ENCODE data around the gene SPRTN. TPM values are rescaled to one million over a fixed set of nuclear protein-coding genes. Genes with fewer than 3 reads are reported as not detected.

The SPRTN gene
- 1 to 10 TPM; 3.8 to 8.6 (median 4.2) TPM for polyA plus RNA-seq
- long read RNA-seq, donor 1, result 0 reads
- long read RNA-seq, donor 2, partial matches to known transcripts, result 0 of 1 reads
- long read RNA-seq, donor 2, other reads (novel, unspliced or antisense), result 0 of 1 reads
- long read RNA-seq, donor 3, partial matches to known transcripts, result 0 of 2 reads
- long read RNA-seq, donor 3, other reads (novel, unspliced or antisense), result 0 of 2 reads
- long read RNA-seq, donor 4, result 0 reads
- long read RNA-seq, donor 5, partial matches to known transcripts, result 0 of 1 reads
- long read RNA-seq, donor 5, other reads (novel, unspliced or antisense), result 0 of 1 reads
- long read RNA-seq, donor 6, partial matches to known transcripts, result 0 of 2 reads
- long read RNA-seq, donor 6, other reads (novel, unspliced or antisense), result 0 of 2 reads
- long read RNA-seq, donor 7, result 0 reads
- long read RNA-seq, donor 8, result 0 reads
- long read RNA-seq, donor 9, result 0 reads
- long read RNA-seq, donor 10, partial matches to known transcripts, result 0 of 2 reads
- long read RNA-seq, donor 10, other reads (novel, unspliced or antisense), result 0 of 2 reads

DNA sequence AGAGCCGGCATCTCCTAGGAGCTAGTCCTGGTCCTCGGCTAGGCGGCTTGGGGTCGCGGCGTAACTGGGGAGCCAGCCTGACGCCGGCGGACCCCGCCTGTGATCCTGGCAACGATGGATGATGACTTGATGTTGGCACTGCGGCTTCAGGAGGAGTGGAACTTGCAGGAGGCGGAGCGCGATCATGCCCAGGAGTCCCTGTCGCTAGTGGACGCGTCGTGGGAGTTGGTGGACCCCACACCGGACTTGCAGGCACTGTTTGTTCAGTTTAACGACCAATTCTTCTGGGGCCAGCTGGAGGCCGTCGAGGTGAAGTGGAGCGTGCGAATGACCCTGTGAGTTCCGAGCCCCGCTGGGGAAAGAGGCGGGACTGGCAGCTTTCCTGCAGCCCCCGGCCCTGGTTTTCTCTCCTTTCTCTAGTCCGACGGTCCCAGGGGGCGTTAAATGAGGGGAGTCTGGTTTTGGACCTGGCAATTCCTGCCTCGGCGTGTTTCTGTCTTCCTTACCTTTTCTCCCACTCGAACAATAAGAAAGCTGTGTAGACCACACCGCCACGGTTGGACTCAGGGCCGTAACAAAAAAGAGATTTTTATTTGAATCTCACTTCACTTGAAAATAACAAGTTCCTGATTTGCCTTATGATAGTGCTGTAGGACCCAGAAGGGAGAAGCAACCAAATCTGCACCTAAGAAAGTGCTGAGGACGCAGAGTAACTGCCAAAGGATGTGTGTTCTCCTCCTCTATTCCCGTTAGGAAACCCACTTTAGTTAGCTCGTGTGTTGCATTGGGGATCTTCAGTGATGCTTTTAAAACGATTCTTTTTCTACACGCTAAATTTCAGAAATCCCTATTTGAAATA lies at the start of gene SPRTN:
Gene SPRTN, plus strand, starts transcription at position 24 of the 859 bp plus-strand sequence. Its CDS starts 91 bp downstream, at position 115.
- peak within 1 kb of the TSS; percentile 85 to 90 (median 86) for H3K4me3 ChIP-seq (ENCODE audit: low read depth in 1 of 3, low read length in 3 of 3)
- H3K27ac ChIP-seq (ENCODE audit: low read depth in 1 of 3, low read length in 2 of 3), result peak within 1 kb of the TSS; percentile 77 to 98 (median 98)
- peak in 1 of 2 donors; percentile 26 for DNase-seq
- H3K27me3 ChIP-seq (ENCODE audit: control insufficient read depth in 3 of 3, insufficient read depth in 3 of 3, low read length in 3 of 3), result no peaks in the 10 kb centered on the region
- H3K4me1 ChIP-seq (ENCODE audit: control insufficient read depth in 3 of 3, insufficient read depth in 2 of 3, low read depth in 1 of 3, low read length in 2 of 3), result peaks cover 0 to 16% (median 13%) of the 10 kb centered on the region in 3 donors
- WGBS, 3 donors, result 0 to 1% (median 0%) methylated on average over 43 of the region's 43 CpGs
- FAIRE-seq, result no peak
- H3K36me3 ChIP-seq (ENCODE audit: control insufficient read depth in 3 of 3, insufficient read depth in 2 of 3, low read depth in 1 of 3, low read length in 3 of 3), result peaks cover 0 to 12% (median 0%) of the 10 kb centered on the region in 3 donors
- H3K9me3 ChIP-seq (ENCODE audit: control insufficient read depth in 2 of 2, insufficient read depth in 1 of 2, low read depth in 1 of 2, low read length in 1 of 2), result no peaks in the 10 kb centered on the region

- Histone ChIP-seq H3K27me3 (ENCODE audit: control insufficient read depth in 3 of 3, insufficient read depth in 3 of 3, low read length in 3 of 3) (no peaks in the 10 kb centered on the region), H3K9me3 (ENCODE audit: control insufficient read depth in 2 of 2, insufficient read depth in 1 of 2, low read depth in 1 of 2, low read length in 1 of 2) (no peaks in the 10 kb centered on the region), H3K4me3 (ENCODE audit: low read depth in 1 of 3, low read length in 3 of 3) (no peak overlapping the region), H3K4me1 (ENCODE audit: control insufficient read depth in 3 of 3, insufficient read depth in 2 of 3, low read depth in 1 of 3, low read length in 2 of 3) (no peaks in the 10 kb centered on the region), H3K36me3 (ENCODE audit: control insufficient read depth in 3 of 3, insufficient read depth in 2 of 3, low read depth in 1 of 3, low read length in 3 of 3) (no peaks in the 10 kb centered on the region), H3K27ac (ENCODE audit: low read depth in 1 of 3, low read length in 2 of 3) (no peak overlapping the region)
- DNase-seq (no peak), FAIRE-seq (no peak)
- WGBS, 3 donors, result 83 to 95% (median 92%) methylated on average over 4 of the region's 4 CpGs
These were observed 42.2 kb upstream of the SPRTN start for GRCh38 chr1:231295938-231296337.

- no peak overlapping the region for H3K27ac ChIP-seq (ENCODE audit: low read depth in 1 of 3, low read length in 2 of 3)
- H3K9me3 ChIP-seq (ENCODE audit: control insufficient read depth in 2 of 2, insufficient read depth in 1 of 2, low read depth in 1 of 2, low read length in 1 of 2), result no peaks in the 10 kb centered on the region
- no peaks in the 10 kb centered on the region for H3K36me3 ChIP-seq (ENCODE audit: control insufficient read depth in 3 of 3, insufficient read depth in 2 of 3, low read depth in 1 of 3, low read length in 3 of 3)
- H3K4me3 ChIP-seq (ENCODE audit: low read depth in 1 of 3, low read length in 3 of 3), result no peak overlapping the region
- no peaks in the 10 kb centered on the region for H3K4me1 ChIP-seq (ENCODE audit: control insufficient read depth in 3 of 3, insufficient read depth in 2 of 3, low read depth in 1 of 3, low read length in 2 of 3)
- DNase-seq (no peak), FAIRE-seq (no peak)
- no peaks in the 10 kb centered on the region for H3K27me3 ChIP-seq (ENCODE audit: control insufficient read depth in 3 of 3, insufficient read depth in 3 of 3, low read length in 3 of 3)
- 93 to 96% (median 94%) methylated on average over 3 of the region's 3 CpGs for WGBS, 3 donors
These were observed 36.1 kb upstream of the SPRTN start for GRCh38 chr1:231301990-231302389.

- no peak for FAIRE-seq
- WGBS, 3 donors, result 92 to 97% (median 94%) methylated on average over 10 of the region's 10 CpGs
These were observed 27.6 kb upstream of the SPRTN start for GRCh38 chr1:231310391-231310934.

DNA sequence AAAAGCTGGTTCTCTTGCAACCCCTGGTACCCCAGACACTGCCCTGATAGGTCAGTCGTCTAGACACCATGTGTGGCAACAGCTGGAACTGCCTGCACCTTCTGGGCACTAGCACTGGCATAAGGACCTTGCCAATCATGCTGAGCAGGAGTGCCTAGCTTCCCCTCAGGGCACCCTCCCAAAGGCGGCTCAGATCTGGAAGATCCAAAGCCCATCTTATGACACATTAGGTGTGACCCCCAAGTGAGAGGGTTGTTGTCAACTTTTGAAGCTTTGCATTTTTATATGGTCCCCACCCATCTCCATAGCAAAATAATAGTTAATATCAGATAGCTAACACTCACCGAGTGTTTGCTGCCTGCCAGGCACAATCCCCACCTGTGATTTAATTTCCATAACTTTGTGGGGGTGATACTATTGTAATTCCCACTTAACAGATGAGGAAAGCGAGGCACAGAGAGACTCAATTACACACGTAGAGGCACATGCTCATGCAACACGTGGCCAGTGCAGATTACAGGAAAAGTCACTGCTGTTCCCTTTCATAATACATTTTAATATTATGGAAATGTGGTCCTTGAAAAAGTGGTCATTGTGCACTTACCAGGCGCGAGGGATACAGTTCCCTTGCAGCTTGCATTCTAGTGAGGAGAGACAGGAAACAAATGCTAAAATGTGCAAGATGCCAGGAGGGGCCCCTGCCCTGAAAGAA lies 26.2 kb upstream of the SPRTN start:
- H3K36me3 ChIP-seq (ENCODE audit: control insufficient read depth in 3 of 3, insufficient read depth in 2 of 3, low read depth in 1 of 3, low read length in 3 of 3), result no peaks in the 10 kb centered on the region
- H3K4me3 ChIP-seq (ENCODE audit: low read depth in 1 of 3, low read length in 3 of 3), result no peak overlapping the region
- WGBS, 3 donors, result 80 to 82% (median 81%) methylated on average over 8 of the region's 8 CpGs

More at GRCh38 chr1:231310391-231310934, 27.6 kb upstream of the SPRTN start:
- no peaks in the 10 kb centered on the region for H3K4me1 ChIP-seq (ENCODE audit: control insufficient read depth in 3 of 3, insufficient read depth in 2 of 3, low read depth in 1 of 3, low read length in 2 of 3)
- H3K27me3 ChIP-seq (ENCODE audit: control insufficient read depth in 3 of 3, insufficient read depth in 3 of 3, low read length in 3 of 3), result no peaks in the 10 kb centered on the region
- H3K27ac ChIP-seq (ENCODE audit: low read depth in 1 of 3, low read length in 2 of 3), result no peak overlapping the region
- no peaks in the 10 kb centered on the region for H3K9me3 ChIP-seq (ENCODE audit: control insufficient read depth in 2 of 2, insufficient read depth in 1 of 2, low read depth in 1 of 2, low read length in 1 of 2)
- no peak for DNase-seq
- no peaks in the 10 kb centered on the region for H3K36me3 ChIP-seq (ENCODE audit: control insufficient read depth in 3 of 3, insufficient read depth in 2 of 3, low read depth in 1 of 3, low read length in 3 of 3)
- no peak overlapping the region for H3K4me3 ChIP-seq (ENCODE audit: low read depth in 1 of 3, low read length in 3 of 3)

GRCh38 chr1:231312432-231312788 lies 25.7 kb upstream of the SPRTN start:
- 85 to 91% (median 87%) methylated on average over 5 of the region's 5 CpGs for WGBS, 3 donors
- no peak overlapping the region for H3K27ac ChIP-seq (ENCODE audit: low read depth in 1 of 3, low read length in 2 of 3)
- no peaks in the 10 kb centered on the region for H3K36me3 ChIP-seq (ENCODE audit: control insufficient read depth in 3 of 3, insufficient read depth in 2 of 3, low read depth in 1 of 3, low read length in 3 of 3)
- H3K9me3 ChIP-seq (ENCODE audit: control insufficient read depth in 2 of 2, insufficient read depth in 1 of 2, low read depth in 1 of 2, low read length in 1 of 2), result no peaks in the 10 kb centered on the region
- no peak overlapping the region for H3K4me3 ChIP-seq (ENCODE audit: low read depth in 1 of 3, low read length in 3 of 3)
- H3K4me1 ChIP-seq (ENCODE audit: control insufficient read depth in 3 of 3, insufficient read depth in 2 of 3, low read depth in 1 of 3, low read length in 2 of 3), result no peaks in the 10 kb centered on the region
- H3K27me3 ChIP-seq (ENCODE audit: control insufficient read depth in 3 of 3, insufficient read depth in 3 of 3, low read length in 3 of 3), result no peaks in the 10 kb centered on the region
- DNase-seq, result no peak
- FAIRE-seq, result no peak

More for the DNA sequence above, 26.2 kb upstream of the SPRTN start:
- no peak for FAIRE-seq
- no peaks in the 10 kb centered on the region for H3K27me3 ChIP-seq (ENCODE audit: control insufficient read depth in 3 of 3, insufficient read depth in 3 of 3, low read length in 3 of 3)
- H3K4me1 ChIP-seq (ENCODE audit: control insufficient read depth in 3 of 3, insufficient read depth in 2 of 3, low read depth in 1 of 3, low read length in 2 of 3), result no peaks in the 10 kb centered on the region
- no peak overlapping the region for H3K27ac ChIP-seq (ENCODE audit: low read depth in 1 of 3, low read length in 2 of 3)
- DNase-seq, result no peak
- no peaks in the 10 kb centered on the region for H3K9me3 ChIP-seq (ENCODE audit: control insufficient read depth in 2 of 2, insufficient read depth in 1 of 2, low read depth in 1 of 2, low read length in 1 of 2)

GRCh38 chr1:231313661-231314060 lies 24.4 kb upstream of the SPRTN start:
- WGBS, 3 donors, result 72 to 91% (median 83%) methylated on average over 4 of the region's 4 CpGs
- FAIRE-seq (no peak), DNase-seq (no peak)
- Histone ChIP-seq H3K4me1 (ENCODE audit: control insufficient read depth in 3 of 3, insufficient read depth in 2 of 3, low read depth in 1 of 3, low read length in 2 of 3) (no peaks in the 10 kb centered on the region), H3K9me3 (ENCODE audit: control insufficient read depth in 2 of 2, insufficient read depth in 1 of 2, low read depth in 1 of 2, low read length in 1 of 2) (peaks cover 0 to 2% of the 10 kb centered on the region in 2 donors), H3K27ac (ENCODE audit: low read depth in 1 of 3, low read length in 2 of 3) (no peak overlapping the region), H3K4me3 (ENCODE audit: low read depth in 1 of 3, low read length in 3 of 3) (no peak overlapping the region), H3K27me3 (ENCODE audit: control insufficient read depth in 3 of 3, insufficient read depth in 3 of 3, low read length in 3 of 3) (no peaks in the 10 kb centered on the region), H3K36me3 (ENCODE audit: control insufficient read depth in 3 of 3, insufficient read depth in 2 of 3, low read depth in 1 of 3, low read length in 3 of 3) (no peaks in the 10 kb centered on the region)

All from small intestine (tissue), 16 donors.